Fibroblast of lung (primary cell): ENCODE measurements around the gene CLSTN2. TPM values are rescaled to one million over a fixed set of nuclear protein-coding genes. Genes with fewer than 3 reads are reported as not detected.

Experiments
- DNase-seq, 2 donors: peaks; one replicate each; pipeline versions ENCODE4 v3.0.0 to v3.0.0-alpha.2; 2010; ENCODE audit warnings: low read depth in 2 of 2
- H2AFZ ChIP-seq: 2 replicates; pipeline ENCODE4 v1.5.1; 2012; ENCODE audit warnings: low read length, control low read depth, inconsistent platforms
- H3K27ac ChIP-seq: 2 replicates; pipeline ENCODE4 v1.5.1; 2011; ENCODE audit warnings: low read length, control low read depth; ENCODE audit not compliant: insufficient read depth
- H3K27me3 ChIP-seq: 2 replicates; pipeline ENCODE4 v1.5.1; 2011; ENCODE audit warnings: mild to moderate bottlenecking, low read length; ENCODE audit not compliant: control insufficient read depth, insufficient read depth
- H3K36me3 ChIP-seq: 2 replicates; pipeline ENCODE4 v1.5.1; 2011; ENCODE audit warnings: low read length; ENCODE audit not compliant: control insufficient read depth, insufficient read depth
- H3K4me1 ChIP-seq: 2 replicates; pipeline ENCODE4 v1.5.1; 2011; ENCODE audit warnings: low read length; ENCODE audit not compliant: control insufficient read depth, insufficient read depth; ENCODE audit errors: extremely low read depth
- H3K4me2 ChIP-seq: 2 replicates; pipeline ENCODE4 v1.5.1; 2011; ENCODE audit warnings: low read length, control low read depth; ENCODE audit not compliant: insufficient read depth; ENCODE audit errors: extremely low read depth
- H3K4me3 ChIP-seq, 4 experiments: fragments of 200-600 bp in 1 of 4; sonication (generic) in 1 of 4; replicated peaks in 1 of 4; 2 replicates each; pipeline ENCODE4 v1.5.1; 2011 to 2016; ENCODE audit warnings: low read length in 4 of 4, low read depth in 3 of 4, mild to moderate bottlenecking in 3 of 4, control low read depth in 2 of 4, inconsistent platforms in 1 of 4, mixed read lengths in 1 of 4; ENCODE audit not compliant: insufficient read depth in 1 of 4; ENCODE audit errors: control extremely low read depth in 1 of 4
- H3K79me2 ChIP-seq: 2 replicates; pipeline ENCODE4 v1.5.1; 2012; ENCODE audit warnings: mild to moderate bottlenecking, low read length, inconsistent platforms; ENCODE audit not compliant: control insufficient read depth, insufficient read depth
- H3K9ac ChIP-seq: 2 replicates; pipeline ENCODE4 v1.5.1; 2011; ENCODE audit warnings: mild to moderate bottlenecking, low read length, control low read depth; ENCODE audit not compliant: insufficient read depth
- H3K9me3 ChIP-seq: 2 replicates; pipeline ENCODE4 v1.5.1; 2012; ENCODE audit warnings: low read depth, low read length; ENCODE audit not compliant: control insufficient read depth, insufficient read depth
- H4K20me1 ChIP-seq: 2 replicates; pipeline ENCODE4 v1.5.1; 2011; ENCODE audit warnings: low read length; ENCODE audit not compliant: control insufficient read depth, insufficient read depth; ENCODE audit errors: extremely low read depth
- EZH2 ChIP-seq: IDR thresholded peaks from 2 replicates; pipeline ENCODE4 v1.5.1; 2012; ENCODE audit warnings: low read length, control low read depth, mild to moderate bottlenecking; ENCODE audit errors: missing control alignments
- polyA plus RNA-seq, 2 donors: library from polyadenylated mRNA; depleted of rRNA in 1 of 2; stranded (reverse) in 1 of 2; unstranded in 1 of 2; fragments of >200 nt; gene quantifications; 2 replicates each; pipeline ENCODE4 v1.2.1, GENCODE V29; 2011 to 2012; ENCODE audit warnings: missing spikeins in 1 of 2
- total RNA-seq: library from RNA; depleted of rRNA; stranded (reverse); fragments of >200 nt; gene quantifications from 2 replicates; pipeline ENCODE4 v1.2.1, GENCODE V29; 2014
- TF ChIP-seq, protein P1 (sequence below), 2 donors: IDR thresholded peaks in 1 of 2; conservative IDR thresholded peaks in 1 of 2; 1 replicate in 1 of 2; 2 replicates in 1 of 2; pipeline ENCODE4 v1.5.1; 2011 to 2012; ENCODE audit warnings: low read length in 2 of 2, control low read depth in 1 of 2, inconsistent platforms in 1 of 2, low read depth in 1 of 2, mild to moderate bottlenecking in 1 of 2

The CLSTN2 gene
- total and polyA plus RNA-seq, 2 donors (not counting 1 experiment from before 2014, with no cell fraction given), result under 0.01 to 1.3 TPM

DNA sequence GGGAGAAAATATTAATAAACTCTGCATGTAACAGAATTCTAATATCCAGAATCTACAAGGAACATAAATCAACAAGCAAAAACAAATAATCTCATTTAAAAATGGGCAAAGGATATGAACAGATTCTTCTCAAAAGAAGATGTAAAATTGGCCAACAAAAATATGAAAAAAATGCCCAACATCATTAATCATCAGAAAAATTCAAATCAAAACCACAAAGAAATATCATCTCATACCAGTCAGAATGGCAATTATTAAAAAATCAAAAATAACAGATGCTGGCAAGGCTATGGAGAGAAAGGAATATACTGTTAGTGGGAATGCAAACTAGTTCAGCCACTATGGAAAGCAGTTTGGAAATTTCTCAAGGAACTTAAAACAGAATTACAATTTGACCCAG, 592.2 kb downstream of the CLSTN2 start:
- Histone ChIP-seq H3K4me1 (no peaks in the 10 kb centered on the region), H3K4me2 (no peak overlapping the region), H3K27ac (no peak overlapping the region), H3K79me2 (no peaks in the 10 kb centered on the region), H4K20me1 (no peaks in the 10 kb centered on the region), H3K9ac (no peak overlapping the region), H2AFZ (no peak overlapping the region), H3K4me3 (no peak overlapping the region), H3K36me3 (no peaks in the 10 kb centered on the region), H3K9me3 (no peaks in the 10 kb centered on the region), H3K27me3 (no peaks in the 10 kb centered on the region)
- peak in 1 of 2 donors; percentile 32 for DNase-seq
- TF ChIP-seq EZH2, result no peak
- TF ChIP-seq, protein P1, sequence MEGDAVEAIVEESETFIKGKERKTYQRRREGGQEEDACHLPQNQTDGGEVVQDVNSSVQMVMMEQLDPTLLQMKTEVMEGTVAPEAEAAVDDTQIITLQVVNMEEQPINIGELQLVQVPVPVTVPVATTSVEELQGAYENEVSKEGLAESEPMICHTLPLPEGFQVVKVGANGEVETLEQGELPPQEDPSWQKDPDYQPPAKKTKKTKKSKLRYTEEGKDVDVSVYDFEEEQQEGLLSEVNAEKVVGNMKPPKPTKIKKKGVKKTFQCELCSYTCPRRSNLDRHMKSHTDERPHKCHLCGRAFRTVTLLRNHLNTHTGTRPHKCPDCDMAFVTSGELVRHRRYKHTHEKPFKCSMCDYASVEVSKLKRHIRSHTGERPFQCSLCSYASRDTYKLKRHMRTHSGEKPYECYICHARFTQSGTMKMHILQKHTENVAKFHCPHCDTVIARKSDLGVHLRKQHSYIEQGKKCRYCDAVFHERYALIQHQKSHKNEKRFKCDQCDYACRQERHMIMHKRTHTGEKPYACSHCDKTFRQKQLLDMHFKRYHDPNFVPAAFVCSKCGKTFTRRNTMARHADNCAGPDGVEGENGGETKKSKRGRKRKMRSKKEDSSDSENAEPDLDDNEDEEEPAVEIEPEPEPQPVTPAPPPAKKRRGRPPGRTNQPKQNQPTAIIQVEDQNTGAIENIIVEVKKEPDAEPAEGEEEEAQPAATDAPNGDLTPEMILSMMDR (conservative IDR thresholded peaks at IDR 0.05 in 1 of 2, IDR thresholded peaks at IDR 0.05 in 1 of 2; ENCODE audit: low read depth in 1 of 2, low read length in 2 of 2), result no peak

DNA sequence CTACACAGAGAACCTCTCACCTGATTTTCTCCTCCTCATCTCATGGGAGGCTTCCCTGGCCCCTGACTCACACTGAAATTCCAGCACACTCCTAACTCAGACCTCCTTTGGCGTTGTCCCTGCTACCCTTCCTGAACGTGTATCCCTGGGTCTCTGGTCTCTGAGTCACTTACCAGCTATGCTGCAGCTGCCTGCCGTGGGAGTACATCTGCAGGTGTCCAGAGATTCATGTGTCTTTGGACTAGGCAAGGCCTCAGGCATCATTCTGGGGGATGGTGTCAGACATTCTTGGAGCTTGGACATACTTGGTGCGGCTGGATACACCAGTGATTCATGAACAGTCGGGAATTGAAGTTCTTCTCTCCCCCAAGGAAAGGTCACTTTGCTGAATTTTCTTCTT, 594.1 kb downstream of the CLSTN2 start:
- no peaks in the 10 kb centered on the region for H4K20me1 ChIP-seq
- H3K36me3 ChIP-seq, result no peaks in the 10 kb centered on the region
- H3K4me3 ChIP-seq, result no peak overlapping the region
- no peaks in the 10 kb centered on the region for H3K79me2 ChIP-seq
- TF ChIP-seq, protein P1 (conservative IDR thresholded peaks at IDR 0.05 in 1 of 2, IDR thresholded peaks at IDR 0.05 in 1 of 2; ENCODE audit: low read depth in 1 of 2, low read length in 2 of 2), result no peak
- TF ChIP-seq EZH2, result no peak
- no peaks in the 10 kb centered on the region for H3K4me1 ChIP-seq
- no peak overlapping the region for H3K27ac ChIP-seq
- no peaks in the 10 kb centered on the region for H3K27me3 ChIP-seq
- H2AFZ ChIP-seq, result no peak overlapping the region
- DNase-seq, result peak; percentile 2 to 100
- H3K9ac ChIP-seq, result no peak overlapping the region
- no peaks in the 10 kb centered on the region for H3K9me3 ChIP-seq
- no peak overlapping the region for H3K4me2 ChIP-seq

GRCh38 chr3:140529558-140529957, 594.6 kb downstream of the CLSTN2 start:
- DNase-seq, result no peak
- Histone ChIP-seq H3K27me3 (no peaks in the 10 kb centered on the region), H3K4me3 (no peak overlapping the region), H3K4me1 (no peaks in the 10 kb centered on the region), H2AFZ (no peak overlapping the region), H3K79me2 (no peaks in the 10 kb centered on the region), H3K36me3 (no peaks in the 10 kb centered on the region), H4K20me1 (no peaks in the 10 kb centered on the region), H3K27ac (no peak overlapping the region), H3K4me2 (no peak overlapping the region), H3K9ac (no peak overlapping the region), H3K9me3 (no peaks in the 10 kb centered on the region)
- no peak for TF ChIP-seq EZH2
- TF ChIP-seq, protein P1 (conservative IDR thresholded peaks at IDR 0.05 in 1 of 2, IDR thresholded peaks at IDR 0.05 in 1 of 2; ENCODE audit: low read depth in 1 of 2, low read length in 2 of 2), result no peak
